Fibroblast of skin of right biceps (primary cell): ENCODE data around the gene CDR2.
A peak's percentile ranks its signal among the peaks of the same experiment; 100 is the strongest.
"Not testable (repeated sequence)": the region's sequence is repeated elsewhere in the genome, so short reads cannot be mapped to it uniquely, and the experiment has no call there.

Experiments
- DNase-seq: peaks from one replicate; pipeline ENCODE4 v3.0.0-alpha.2; 2013

The CDR2 gene

GRCh38 chr16:22374311-22375116 is at the start of gene CDR2:
CDR2 (minus strand) TSS chr16:22374619; CDS start chr16:22374309, 310 bp downstream.
- DNase-seq: peak; percentile 98

GRCh38 chr16:22423716-22424115 is 49.3 kb upstream of the CDR2 start:
- no peak for DNase-seq

GRCh38 chr16:22421136-22421535 is 46.7 kb upstream of the CDR2 start:
- no peak for DNase-seq

GRCh38 chr16:22420606-22421135 is 46.3 kb upstream of the CDR2 start:
- no peak for DNase-seq

DNA sequence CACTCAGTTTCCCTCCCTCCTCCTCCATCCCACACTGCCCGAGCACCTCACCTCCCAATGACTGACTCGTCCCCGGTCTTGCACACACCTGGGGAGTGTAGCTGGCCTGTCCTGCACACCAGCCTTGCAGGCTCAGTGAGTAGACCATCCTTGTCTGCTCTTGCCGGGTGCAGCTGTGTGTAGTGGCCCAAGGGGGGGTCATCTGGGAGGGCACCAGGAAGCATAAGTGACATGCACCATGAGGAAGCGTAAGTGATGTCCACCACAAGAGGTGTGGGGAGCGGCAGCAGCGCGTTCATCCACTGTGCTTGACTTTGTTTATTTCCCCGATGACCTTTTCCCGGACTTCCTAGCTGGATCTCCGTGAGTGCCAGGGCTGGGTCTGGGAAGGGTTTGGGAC is 45.5 kb upstream of the CDR2 start:
- DNase-seq: no peak

- no peak for DNase-seq
Measured at GRCh38 chr16:22418826-22419225, 44.4 kb upstream of the CDR2 start.

GRCh38 chr16:22417798-22418197 is 43.4 kb upstream of the CDR2 start:
- not testable (repeated sequence) for DNase-seq

DNA sequence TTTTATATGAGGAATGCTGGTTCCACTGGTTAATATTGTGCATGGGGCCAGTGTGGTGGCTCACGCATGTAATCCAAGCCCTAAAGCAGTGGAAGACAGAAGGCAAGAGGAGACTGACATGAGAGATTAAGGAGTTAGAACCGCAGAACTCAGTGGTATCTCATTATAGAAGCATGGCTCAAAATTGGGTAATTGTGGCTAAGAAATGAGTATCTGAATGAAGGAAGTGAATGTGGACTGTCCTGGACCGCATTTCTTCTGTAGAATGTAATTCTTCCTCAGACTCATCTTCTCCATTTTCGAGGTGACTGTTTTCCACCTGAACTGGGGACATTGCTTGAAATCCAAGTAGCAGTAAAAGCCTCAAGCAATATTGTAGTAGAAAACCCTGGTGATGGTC is 42.6 kb upstream of the CDR2 start:
- no peak for DNase-seq

GRCh38 chr16:22413819-22414218 is 39.4 kb upstream of the CDR2 start:
- DNase-seq: no peak

GRCh38 chr16:22407486-22407885 is 33.1 kb upstream of the CDR2 start:
- DNase-seq: no peak

DNA sequence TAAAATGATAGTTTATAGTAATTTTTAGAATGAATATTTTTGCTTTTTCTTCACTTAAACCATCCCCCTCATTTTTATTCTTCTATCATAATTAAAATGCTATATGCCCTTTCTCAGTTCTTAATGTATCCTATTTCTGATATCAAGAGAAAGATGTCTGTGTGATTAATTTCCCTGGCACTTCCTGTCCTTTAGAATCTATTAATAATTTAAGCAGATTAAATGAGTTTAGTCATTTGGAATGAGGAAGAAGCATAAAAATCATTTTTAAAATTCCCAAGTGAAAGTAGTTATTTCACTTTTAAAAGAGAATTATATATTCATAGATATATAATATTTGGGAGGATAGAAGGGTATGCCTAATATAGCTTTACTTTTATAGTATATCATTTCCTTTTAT is 27.8 kb upstream of the CDR2 start:
- peak; percentile 54 for DNase-seq

DNA sequence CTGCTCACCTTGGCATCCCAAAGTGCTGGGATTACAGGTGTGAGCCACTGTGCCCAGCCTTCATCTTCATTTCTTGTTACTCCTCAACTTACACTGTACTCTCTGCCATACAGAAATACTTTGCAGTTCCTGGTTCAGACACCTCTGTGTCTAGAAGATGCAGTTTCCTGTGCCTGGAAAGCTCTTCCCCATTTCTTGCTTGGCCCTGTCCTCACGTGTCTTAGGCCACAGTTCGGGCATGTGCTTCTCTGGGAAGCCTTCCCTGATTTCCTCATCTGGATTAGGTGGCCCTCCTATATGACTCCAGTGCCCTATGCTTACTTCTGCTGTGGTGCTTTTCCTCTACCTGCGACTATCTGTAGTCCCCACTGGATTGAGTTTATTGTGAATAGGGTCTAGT is 26.5 kb upstream of the CDR2 start:
- no peak for DNase-seq

DNA sequence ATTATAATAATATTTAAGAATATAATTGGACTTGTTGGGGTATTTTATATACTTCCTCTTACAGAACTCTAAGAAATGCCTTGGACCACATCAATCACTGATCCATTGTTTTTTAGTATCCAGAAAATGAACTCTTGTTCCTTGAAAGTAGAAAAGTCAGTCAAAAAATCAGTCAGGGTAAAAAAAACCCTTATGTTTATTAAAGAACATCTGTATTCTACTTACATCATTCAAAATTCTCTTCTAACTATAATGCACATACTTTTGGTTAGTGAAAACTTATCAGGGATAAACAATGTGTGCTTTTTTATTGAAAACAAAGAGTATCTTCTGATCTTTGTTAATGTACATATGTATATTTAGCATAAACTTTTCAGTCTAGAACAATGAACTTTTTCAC is 23.5 kb upstream of the CDR2 start:
- no peak for DNase-seq

- DNase-seq: peak; percentile 97
Measured at GRCh38 chr16:22397464-22397863, 23.0 kb upstream of the CDR2 start.

GRCh38 chr16:22395960-22396359 is 21.5 kb upstream of the CDR2 start:
- no peak for DNase-seq

- peak; percentile 47 for DNase-seq
Measured at GRCh38 chr16:22394121-22394520, 19.7 kb upstream of the CDR2 start.

DNA sequence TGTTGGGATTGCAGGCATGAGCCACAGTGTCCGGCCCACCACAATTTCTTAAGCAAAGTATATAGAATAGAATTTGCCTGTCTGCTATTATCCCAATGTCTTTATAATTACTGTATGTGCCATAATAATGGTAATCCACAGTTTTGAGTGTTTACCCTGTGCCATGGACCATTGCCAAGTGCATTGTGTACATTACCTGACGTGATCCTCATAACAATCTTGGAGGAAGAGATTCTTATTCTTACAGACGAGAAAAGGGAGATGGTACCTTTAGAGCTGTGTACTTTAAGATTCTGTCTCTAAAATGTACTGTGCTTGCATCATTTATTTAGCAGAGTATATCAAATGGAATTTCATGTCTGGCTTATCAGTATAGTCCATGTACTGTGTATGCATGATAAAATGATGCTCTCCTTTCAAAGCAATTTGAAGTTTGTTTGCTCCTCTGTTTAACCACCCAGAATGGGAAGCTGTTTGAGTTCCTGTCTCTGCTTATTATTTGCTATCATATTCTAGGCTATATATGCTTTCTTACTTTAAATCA is 13.8 kb upstream of the CDR2 start:
- DNase-seq: no peak

GRCh38 chr16:22386976-22387375 is 12.6 kb upstream of the CDR2 start:
- DNase-seq: peak; percentile 96

- no peak for DNase-seq
Measured at GRCh38 chr16:22385196-22385595, 10.8 kb upstream of the CDR2 start.

- no peak for DNase-seq
Measured at GRCh38 chr16:22383827-22384226, 9.4 kb upstream of the CDR2 start.

- no peak for DNase-seq
Measured at GRCh38 chr16:22381392-22381791, 7.0 kb upstream of the CDR2 start.

DNA sequence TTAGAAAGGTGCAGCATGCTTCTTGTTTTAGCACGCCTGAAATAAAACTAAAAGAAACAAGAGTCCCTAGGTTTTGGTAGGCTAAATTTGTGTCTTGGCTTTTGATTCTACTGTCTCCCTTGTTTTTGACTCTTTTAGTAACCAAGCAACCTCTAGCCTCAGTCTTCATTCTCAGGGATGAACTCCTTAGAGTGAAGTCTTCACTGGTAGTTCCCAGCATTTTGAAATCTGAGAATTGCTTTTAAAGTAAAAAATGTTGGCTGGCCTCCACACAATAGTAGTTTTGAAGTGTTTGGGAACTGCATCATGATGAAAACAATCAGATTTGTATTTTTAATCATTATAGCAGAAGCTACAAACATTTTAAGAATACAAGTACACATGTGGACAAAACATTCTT is 6.1 kb upstream of the CDR2 start:
- DNase-seq: no peak

GRCh38 chr16:22379656-22380055 is 5.2 kb upstream of the CDR2 start:
- DNase-seq: no peak

GRCh38 chr16:22375963-22376640 is 1.7 kb upstream of the CDR2 start:
- no peak for DNase-seq
